ENCODE data around the gene GPR141. TPM values are rescaled to one million over a fixed set of nuclear protein-coding genes. Genes with fewer than 3 reads are reported as not detected.

The GPR141 gene
- total RNA-seq, 1 experiment from 2014 or later: not detected

GRCh38 chr7:37735196-37735595 lies 51.6 kb downstream of the GPR141 start:
- H3K27me3 ChIP-seq (ENCODE audit: control insufficient read depth, insufficient read depth, low read length): no peaks in the 10 kb centered on the region
- no peak overlapping the region for H3K4me3 ChIP-seq (ENCODE audit: insufficient read depth, low read depth, low read length)
- no peaks in the 10 kb centered on the region for H3K36me3 ChIP-seq (replicated peaks; ENCODE audit: control insufficient read depth, insufficient read depth, low read length)
- DNase-seq: no peak

GRCh38 chr7:37738321-37738720 lies 54.8 kb downstream of the GPR141 start:
- DNase-seq: no peak
- H3K27me3 ChIP-seq (ENCODE audit: control insufficient read depth, insufficient read depth, low read length): no peaks in the 10 kb centered on the region

GRCh38 chr7:37740398-37740797 lies 56.8 kb downstream of the GPR141 start:
- H3K4me3 ChIP-seq (ENCODE audit: insufficient read depth, low read depth, low read length): no peak overlapping the region
- no peaks in the 10 kb centered on the region for H3K36me3 ChIP-seq (replicated peaks; ENCODE audit: control insufficient read depth, insufficient read depth, low read length)
- no peaks in the 10 kb centered on the region for H3K27me3 ChIP-seq (ENCODE audit: control insufficient read depth, insufficient read depth, low read length)
- DNase-seq: no peak

More at GRCh38 chr7:37738321-37738720, 54.8 kb downstream of the GPR141 start:
- Histone ChIP-seq H3K4me3 (ENCODE audit: insufficient read depth, low read depth, low read length) (no peak overlapping the region), H3K36me3 (replicated peaks; ENCODE audit: control insufficient read depth, insufficient read depth, low read length) (no peaks in the 10 kb centered on the region)

- no peaks in the 10 kb centered on the region for H3K36me3 ChIP-seq (replicated peaks; ENCODE audit: control insufficient read depth, insufficient read depth, low read length)
- H3K27me3 ChIP-seq (ENCODE audit: control insufficient read depth, insufficient read depth, low read length): no peaks in the 10 kb centered on the region
- DNase-seq: no peak
- no peak overlapping the region for H3K4me3 ChIP-seq (ENCODE audit: insufficient read depth, low read depth, low read length)
Observed at GRCh38 chr7:37741776-37742175, 58.2 kb downstream of the GPR141 start.

GRCh38 chr7:37751096-37751495 lies 67.5 kb downstream of the GPR141 start:
- Histone ChIP-seq H3K27me3 (ENCODE audit: control insufficient read depth, insufficient read depth, low read length) (no peaks in the 10 kb centered on the region), H3K36me3 (replicated peaks; ENCODE audit: control insufficient read depth, insufficient read depth, low read length) (no peaks in the 10 kb centered on the region), H3K4me3 (ENCODE audit: insufficient read depth, low read depth, low read length) (no peak overlapping the region)
- DNase-seq: no peak

- H3K36me3 ChIP-seq (replicated peaks; ENCODE audit: control insufficient read depth, insufficient read depth, low read length): no peaks in the 10 kb centered on the region
- no peak overlapping the region for H3K4me3 ChIP-seq (ENCODE audit: insufficient read depth, low read depth, low read length)
- DNase-seq: no peak
- H3K27me3 ChIP-seq (ENCODE audit: control insufficient read depth, insufficient read depth, low read length): no peaks in the 10 kb centered on the region
Observed at GRCh38 chr7:37753398-37754050, 70.0 kb downstream of the GPR141 start.

- no peaks in the 10 kb centered on the region for H3K36me3 ChIP-seq (replicated peaks; ENCODE audit: control insufficient read depth, insufficient read depth, low read length)
- no peak overlapping the region for H3K4me3 ChIP-seq (ENCODE audit: insufficient read depth, low read depth, low read length)
- DNase-seq: no peak
- no peaks in the 10 kb centered on the region for H3K27me3 ChIP-seq (ENCODE audit: control insufficient read depth, insufficient read depth, low read length)
Observed at GRCh38 chr7:37756797-37757551, 73.4 kb downstream of the GPR141 start.

- Histone ChIP-seq H3K27me3 (ENCODE audit: control insufficient read depth, insufficient read depth, low read length) (no peaks in the 10 kb centered on the region), H3K4me3 (ENCODE audit: insufficient read depth, low read depth, low read length) (no peak overlapping the region), H3K36me3 (replicated peaks; ENCODE audit: control insufficient read depth, insufficient read depth, low read length) (no peaks in the 10 kb centered on the region)
- DNase-seq: no peak
Observed at GRCh38 chr7:37757563-37757962, 74.0 kb downstream of the GPR141 start.

- Histone ChIP-seq H3K4me3 (ENCODE audit: insufficient read depth, low read depth, low read length) (no peak overlapping the region), H3K36me3 (replicated peaks; ENCODE audit: control insufficient read depth, insufficient read depth, low read length) (no peaks in the 10 kb centered on the region), H3K27me3 (ENCODE audit: control insufficient read depth, insufficient read depth, low read length) (no peaks in the 10 kb centered on the region)
- DNase-seq: no peak
Observed at GRCh38 chr7:37758501-37759045, 75.0 kb downstream of the GPR141 start.

GRCh38 chr7:37759526-37759925 lies 76.0 kb downstream of the GPR141 start:
- H3K27me3 ChIP-seq (ENCODE audit: control insufficient read depth, insufficient read depth, low read length): no peaks in the 10 kb centered on the region
- no peak for DNase-seq
- no peak overlapping the region for H3K4me3 ChIP-seq (ENCODE audit: insufficient read depth, low read depth, low read length)
- no peaks in the 10 kb centered on the region for H3K36me3 ChIP-seq (replicated peaks; ENCODE audit: control insufficient read depth, insufficient read depth, low read length)

GRCh38 chr7:37765421-37765829 lies 81.9 kb downstream of the GPR141 start:
- DNase-seq: no peak
- Histone ChIP-seq H3K27me3 (ENCODE audit: control insufficient read depth, insufficient read depth, low read length) (no peaks in the 10 kb centered on the region), H3K4me3 (ENCODE audit: insufficient read depth, low read depth, low read length) (no peak overlapping the region), H3K36me3 (replicated peaks; ENCODE audit: control insufficient read depth, insufficient read depth, low read length) (no peaks in the 10 kb centered on the region)

- Histone ChIP-seq H3K4me3 (ENCODE audit: insufficient read depth, low read depth, low read length) (no peak overlapping the region), H3K36me3 (replicated peaks; ENCODE audit: control insufficient read depth, insufficient read depth, low read length) (no peaks in the 10 kb centered on the region), H3K27me3 (ENCODE audit: control insufficient read depth, insufficient read depth, low read length) (no peaks in the 10 kb centered on the region)
- DNase-seq: no peak
Observed at GRCh38 chr7:37765872-37766525, 82.4 kb downstream of the GPR141 start.

- H3K36me3 ChIP-seq (replicated peaks; ENCODE audit: control insufficient read depth, insufficient read depth, low read length): no peaks in the 10 kb centered on the region
- DNase-seq: no peak
- H3K27me3 ChIP-seq (ENCODE audit: control insufficient read depth, insufficient read depth, low read length): no peaks in the 10 kb centered on the region
- no peak overlapping the region for H3K4me3 ChIP-seq (ENCODE audit: insufficient read depth, low read depth, low read length)
Observed at GRCh38 chr7:37768611-37769010, 85.0 kb downstream of the GPR141 start.

GRCh38 chr7:37769291-37769690 lies 85.7 kb downstream of the GPR141 start:
- DNase-seq: no peak
- no peak overlapping the region for H3K4me3 ChIP-seq (ENCODE audit: insufficient read depth, low read depth, low read length)
- H3K27me3 ChIP-seq (ENCODE audit: control insufficient read depth, insufficient read depth, low read length): no peaks in the 10 kb centered on the region

GRCh38 chr7:37769726-37770125 lies 86.2 kb downstream of the GPR141 start:
- no peak overlapping the region for H3K4me3 ChIP-seq (ENCODE audit: insufficient read depth, low read depth, low read length)
- DNase-seq: no peak
- no peaks in the 10 kb centered on the region for H3K36me3 ChIP-seq (replicated peaks; ENCODE audit: control insufficient read depth, insufficient read depth, low read length)
- no peaks in the 10 kb centered on the region for H3K27me3 ChIP-seq (ENCODE audit: control insufficient read depth, insufficient read depth, low read length)

More at GRCh38 chr7:37769291-37769690, 85.7 kb downstream of the GPR141 start:
- no peaks in the 10 kb centered on the region for H3K36me3 ChIP-seq (replicated peaks; ENCODE audit: control insufficient read depth, insufficient read depth, low read length)

Measured in H7 (cell line).